GM12873 (cell line): Measurements from ENCODE around the gene PTPRO.

Source experiments
- CTCF ChIP-seq: IDR thresholded peaks from 2 replicates; pipeline ENCODE4 v1.5.1; 2012; ENCODE audit warnings: low read depth, mild to moderate bottlenecking, moderate library complexity, low read length, control low read depth; ENCODE audit not compliant: insufficient read depth; ENCODE audit errors: missing control alignments

Gene PTPRO

GRCh38 chr12:15589328-15590032, 267.2 kb downstream of the PTPRO start:
- TF ChIP-seq CTCF = no peak

DNA sequence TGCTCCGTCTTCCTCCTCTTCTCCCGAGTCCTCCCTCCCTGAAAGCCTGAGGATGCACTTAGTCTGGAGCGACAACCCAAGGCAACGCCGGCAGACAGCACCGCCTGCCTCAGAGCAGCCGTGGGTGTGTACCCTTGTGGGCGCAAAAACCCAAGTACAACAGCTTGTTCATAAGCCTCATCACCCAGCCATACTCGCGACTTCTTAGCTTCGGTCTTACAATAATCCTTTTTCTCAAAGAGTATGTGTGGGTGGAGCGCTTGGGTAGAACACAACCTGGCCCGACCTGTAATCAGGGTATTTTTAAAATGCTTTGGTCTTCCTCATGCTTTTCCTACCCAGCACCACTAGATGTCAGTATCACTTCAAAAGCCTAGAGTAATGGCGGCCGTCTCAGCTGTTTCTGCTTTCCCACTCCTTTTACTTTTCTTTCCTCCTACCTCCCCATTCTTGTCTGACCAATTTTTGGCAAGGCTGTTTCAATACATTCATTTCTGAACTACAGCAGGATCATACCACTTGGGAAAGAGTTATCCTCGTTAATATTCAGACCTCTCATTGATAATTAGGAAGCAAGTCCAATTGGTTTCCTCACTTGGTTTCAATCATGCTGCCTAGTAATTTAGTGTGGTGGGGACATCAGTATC, 268.0 kb downstream of the PTPRO start:
- peak; percentile 84 for TF ChIP-seq CTCF

DNA sequence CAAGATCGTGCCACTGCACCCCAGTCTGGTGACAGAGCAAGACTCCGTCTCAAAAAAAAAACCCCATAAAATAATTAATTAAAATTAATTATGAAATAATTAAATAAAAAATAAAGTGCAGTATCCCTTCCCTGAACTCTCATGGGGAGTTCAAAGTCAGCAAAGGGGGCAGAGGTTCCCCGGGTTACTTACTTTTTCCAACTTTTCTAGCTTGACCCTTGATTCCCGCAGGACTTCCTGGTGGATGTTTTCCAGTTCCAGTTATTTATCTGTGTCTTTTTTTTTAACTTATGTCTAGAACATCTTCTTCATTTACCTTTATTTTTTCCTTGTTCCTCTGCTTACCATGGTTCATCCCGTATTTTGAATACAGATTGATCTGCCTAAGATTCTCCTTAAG, 269.5 kb downstream of the PTPRO start:
- TF ChIP-seq CTCF = no peak

DNA sequence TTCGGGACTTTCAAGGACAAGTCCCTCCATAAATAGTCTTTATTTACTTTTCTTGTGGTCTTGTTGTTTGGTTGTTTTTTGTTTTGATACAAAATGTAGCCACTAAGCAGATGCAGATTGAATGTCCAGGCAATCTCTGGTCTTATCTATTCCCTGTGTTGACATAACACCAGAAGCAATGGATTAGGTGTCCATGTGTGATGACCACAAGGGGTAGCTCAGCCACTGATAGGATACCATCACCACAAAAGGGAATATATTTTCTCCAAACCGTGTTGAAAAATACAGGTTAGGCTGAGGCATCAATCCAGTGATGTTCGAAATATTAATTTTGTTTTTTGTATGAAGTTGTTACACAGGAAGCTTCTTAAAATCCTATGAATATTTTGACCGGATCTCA, 270.6 kb downstream of the PTPRO start:
- no peak for TF ChIP-seq CTCF

DNA sequence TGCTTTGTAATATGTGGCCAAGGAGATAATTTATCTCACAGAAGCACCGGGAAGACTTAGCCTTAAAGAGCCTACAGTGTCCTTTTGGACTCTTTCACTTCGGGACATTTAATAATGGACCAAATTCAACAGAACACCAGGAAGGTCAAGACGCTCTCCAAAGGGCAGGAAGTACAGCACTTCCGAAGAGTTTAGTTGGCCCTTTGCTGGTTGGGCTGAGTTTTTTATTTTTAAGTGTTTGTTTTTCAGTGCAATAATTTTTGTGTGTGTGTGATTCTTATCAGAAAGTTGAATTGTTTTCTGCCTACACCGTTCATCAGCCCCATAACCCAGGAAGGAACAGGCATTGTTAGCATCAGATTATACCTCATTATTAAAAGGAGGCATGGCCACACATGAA, 273.9 kb downstream of the PTPRO start:
- no peak for TF ChIP-seq CTCF

DNA sequence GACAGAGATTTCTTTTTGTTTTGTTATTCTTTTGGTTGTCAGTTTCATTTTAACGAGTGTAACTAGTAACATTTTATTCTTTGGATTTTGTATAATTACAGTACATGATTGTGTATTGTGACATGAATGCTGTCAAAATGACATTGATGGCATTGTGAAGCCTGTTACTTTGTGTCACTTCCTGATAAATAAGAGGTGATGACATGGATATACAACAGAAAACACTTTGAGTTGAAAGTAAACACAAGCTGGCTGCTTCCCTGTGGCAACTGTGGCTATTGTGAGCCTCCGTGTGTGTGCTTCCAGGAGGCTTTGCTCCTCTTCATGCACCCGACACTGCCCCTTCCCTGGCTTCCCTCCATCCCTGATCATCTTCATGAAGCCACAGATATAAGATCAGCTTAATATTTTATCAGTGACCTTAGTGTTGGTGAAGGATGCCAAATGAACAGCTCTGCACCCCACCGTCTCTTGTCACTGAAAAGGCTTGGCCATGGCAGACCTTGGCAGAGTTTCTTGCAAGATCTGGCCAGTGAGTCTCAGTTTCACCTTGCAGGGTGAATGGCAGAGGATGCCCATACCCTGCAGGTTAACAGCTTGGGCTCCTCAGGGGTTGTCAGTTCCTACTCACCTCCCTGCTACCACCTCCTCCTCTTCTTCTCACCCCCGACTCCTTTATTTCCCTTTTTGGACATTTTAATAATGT, 275.0 kb downstream of the PTPRO start:
- no peak for TF ChIP-seq CTCF

GRCh38 chr12:15599266-15600037, 277.1 kb downstream of the PTPRO start:
- TF ChIP-seq CTCF = no peak
